ENCODE data around the gene VWA1.
"Not testable (repeated sequence)": the region's sequence is repeated elsewhere in the genome, so short reads cannot be mapped to it uniquely, and the experiment has no call there.

Gene VWA1

DNA sequence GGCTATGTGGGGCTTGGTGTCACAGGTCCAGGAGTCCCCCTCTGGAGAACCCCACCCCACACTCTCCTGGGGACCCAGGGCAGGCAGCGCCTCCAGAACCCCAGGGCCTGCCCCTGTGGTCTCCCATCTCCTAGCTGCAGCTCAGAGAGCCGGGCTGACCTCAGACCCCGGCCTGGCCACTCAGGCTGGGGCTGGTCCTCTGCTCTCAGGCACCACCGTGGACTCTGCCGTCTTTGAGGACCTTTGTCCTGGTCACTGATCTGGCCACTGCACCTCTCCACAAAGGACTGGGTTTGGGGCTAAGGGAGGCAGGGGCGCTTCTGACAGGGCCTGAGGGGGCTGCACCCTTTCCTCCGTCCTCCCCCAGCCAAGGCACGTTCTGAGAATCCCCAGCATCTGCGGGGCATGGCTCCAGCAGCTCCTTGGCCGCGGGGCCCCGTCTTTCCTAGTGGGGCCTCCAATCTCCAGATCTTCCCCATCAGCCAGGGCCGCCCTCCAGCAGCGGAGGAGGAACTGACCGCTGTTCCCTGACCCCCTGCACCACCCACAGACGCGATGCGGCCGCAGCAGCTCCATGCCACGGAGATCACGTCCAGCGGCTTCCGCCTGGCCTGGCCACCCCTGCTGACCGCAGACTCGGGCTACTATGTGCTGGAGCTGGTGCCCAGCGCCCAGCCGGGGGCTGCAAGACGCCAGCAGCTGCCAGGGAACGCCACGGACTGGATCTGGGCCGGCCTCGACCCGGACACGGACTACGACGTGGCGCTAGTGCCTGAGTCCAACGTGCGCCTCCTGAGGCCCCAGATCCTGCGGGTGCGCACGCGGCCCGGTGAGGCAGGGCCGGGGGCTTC is 3.3 kb downstream of the VWA1 start:
- no peak for DNase-seq

DNA sequence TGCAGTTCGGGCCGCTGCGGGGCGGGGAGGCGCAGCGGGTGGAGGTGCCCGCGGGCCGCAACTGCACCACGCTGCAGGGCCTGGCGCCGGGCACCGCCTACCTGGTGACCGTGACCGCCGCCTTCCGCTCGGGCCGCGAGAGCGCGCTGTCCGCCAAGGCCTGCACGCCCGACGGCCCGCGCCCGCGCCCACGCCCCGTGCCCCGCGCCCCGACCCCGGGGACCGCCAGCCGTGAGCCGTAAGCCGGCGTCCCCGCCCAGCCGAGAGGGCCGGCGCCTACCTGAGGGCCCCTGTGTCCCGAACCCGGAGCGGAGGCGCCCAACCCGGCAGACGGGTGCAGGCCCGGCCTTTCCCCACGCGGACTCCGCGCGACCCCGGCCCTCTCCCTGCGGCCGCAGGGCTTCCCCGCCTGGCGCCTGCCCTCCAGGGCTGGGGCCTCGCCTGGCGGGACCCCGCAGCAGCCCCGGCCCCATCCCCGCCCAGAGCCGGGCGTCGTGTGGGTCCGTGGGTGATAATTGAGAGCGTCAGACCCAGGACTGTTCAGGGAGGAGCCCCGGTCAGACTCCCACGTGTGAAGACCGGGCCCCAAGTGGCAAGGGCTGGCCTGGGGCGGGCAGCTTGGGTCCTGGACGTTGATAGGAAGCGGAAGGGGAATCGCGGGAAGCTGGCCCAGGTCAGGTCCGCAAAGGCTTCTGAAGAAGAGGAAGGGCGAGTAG is 4.2 kb downstream of the VWA1 start:
- DNase-seq = no peak

DNA sequence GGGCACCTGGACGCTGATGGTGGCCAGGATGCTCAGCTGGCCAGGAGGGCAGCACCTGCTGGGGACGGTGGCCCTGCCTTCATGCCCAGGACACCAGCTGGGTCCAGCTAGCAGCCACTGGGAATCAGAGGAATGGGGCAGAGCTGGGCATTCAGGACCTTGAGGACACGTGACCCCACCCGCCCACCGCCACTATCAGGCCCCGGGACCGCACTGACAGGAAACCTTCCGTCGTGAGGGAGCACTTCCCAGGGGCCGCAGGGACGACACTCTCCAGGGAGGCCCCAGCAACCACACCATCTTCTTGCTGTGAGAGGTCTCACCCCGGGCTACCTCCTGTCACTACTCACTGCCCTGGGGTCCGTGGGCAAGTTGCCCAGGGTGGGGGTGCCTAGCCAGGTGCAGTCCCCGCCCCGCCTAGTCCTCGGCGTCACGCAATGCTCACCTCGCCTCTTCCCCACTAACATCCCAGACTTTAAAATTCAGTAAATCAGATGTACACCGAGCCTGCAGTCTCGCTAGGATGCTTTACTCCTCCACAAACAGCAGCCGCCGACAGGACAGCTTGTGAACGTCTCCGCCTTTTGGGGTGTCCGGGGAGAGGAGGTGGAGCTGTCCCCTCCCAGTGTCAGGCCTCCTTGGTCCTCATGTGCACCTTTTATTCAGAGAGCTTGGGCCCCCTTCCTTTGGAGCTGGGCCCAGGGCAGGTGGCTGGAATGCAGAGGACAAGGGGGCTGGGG is 4.9 kb downstream of the VWA1 start:
- no peak for DNase-seq

DNA sequence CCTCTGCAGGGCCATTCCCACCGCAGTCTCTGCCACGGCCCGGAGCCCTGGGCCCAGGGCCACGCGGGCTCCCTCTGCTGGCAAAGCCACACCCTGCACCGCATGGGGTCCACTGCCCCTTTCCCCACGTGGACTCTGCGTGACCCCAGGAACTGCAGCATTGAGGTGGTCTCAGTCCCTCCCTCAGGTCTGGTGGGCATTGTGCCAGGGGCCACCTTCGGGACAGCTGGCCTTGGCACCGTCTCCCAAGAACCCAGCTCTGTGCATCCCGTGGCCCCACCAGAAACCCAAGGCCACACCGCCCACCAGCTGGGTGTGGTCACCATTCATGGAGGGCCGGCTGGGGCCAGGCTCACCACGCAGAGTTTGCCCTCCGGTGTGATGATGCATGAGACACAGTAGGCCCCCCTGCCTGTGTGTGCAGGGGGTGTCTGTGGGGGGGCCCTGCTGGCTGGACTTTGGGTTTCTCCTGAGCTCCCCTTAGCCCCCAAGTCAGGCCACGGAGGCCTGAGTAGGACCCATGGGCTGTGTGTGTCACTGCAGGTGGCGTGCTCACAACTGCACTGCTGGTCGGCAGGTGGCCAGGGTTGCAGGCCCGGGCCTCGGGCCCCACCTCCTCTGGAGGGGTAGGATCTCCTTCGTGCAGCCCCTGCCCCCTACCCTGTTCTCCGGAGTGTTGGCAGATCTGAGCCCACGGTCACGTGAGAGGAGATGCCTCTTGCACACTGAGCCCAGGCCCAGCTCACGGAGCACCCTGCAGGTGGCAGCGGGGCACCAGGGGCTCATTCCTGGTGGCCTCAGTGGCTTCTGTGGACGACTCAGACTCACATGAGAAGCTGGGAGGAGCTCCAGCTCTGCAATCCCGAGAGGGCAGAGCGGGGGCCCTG is 5.8 kb downstream of the VWA1 start:
- peak; percentile 79 for DNase-seq

DNA sequence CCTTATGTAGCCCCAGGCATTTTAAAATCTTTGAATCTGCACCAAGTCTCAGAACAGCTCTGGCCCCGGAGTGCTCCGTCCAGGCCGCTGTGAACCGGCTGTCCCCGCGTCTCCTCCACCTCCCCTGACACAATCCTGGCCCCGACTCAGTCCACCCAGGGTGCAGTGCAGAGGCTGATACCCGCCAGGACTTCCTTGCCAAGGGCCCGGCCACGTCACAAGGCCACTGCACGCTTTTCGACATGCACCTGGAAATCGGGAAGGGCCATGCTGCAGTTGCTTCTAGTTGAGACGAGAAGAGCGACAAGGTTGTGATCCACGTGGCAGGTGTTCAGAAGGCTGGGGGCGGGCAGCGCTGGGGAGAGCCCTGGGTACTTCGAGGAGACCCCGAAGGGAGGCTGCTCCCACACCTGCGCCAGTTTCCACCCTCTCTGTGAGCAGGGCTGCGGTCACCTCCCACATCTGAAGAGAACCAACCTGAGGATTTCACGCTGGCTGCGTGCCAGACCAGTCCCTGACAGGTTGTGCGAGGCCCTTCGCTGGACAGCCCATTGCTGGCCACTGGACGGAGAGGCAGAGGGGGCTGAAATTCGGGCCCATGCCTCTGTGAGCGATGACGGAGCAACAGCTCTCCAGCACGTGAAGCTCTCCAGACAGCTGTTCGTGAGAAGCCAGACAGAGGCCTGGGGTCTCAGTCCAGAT is 6.7 kb downstream of the VWA1 start:
- no peak for DNase-seq

DNA sequence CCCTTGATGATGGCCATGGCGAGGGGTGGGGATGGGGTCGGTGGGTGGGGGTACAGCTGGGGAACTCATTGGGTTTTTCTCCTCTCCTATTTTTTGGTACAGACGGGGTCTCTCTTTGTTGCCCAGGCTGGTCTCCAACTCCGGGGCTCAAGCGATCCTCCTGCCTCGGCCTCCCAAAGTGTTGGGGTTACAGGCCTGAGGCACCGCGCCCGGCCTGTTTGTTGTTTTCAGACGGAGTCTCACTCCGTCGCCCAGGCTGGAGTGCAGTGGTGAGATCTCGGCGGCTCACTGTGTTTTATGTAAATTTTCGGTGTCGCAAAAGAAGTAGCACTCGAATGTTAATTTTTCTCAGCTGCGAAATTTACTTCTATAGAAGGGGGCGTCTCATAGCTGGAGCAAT is 11.1 kb downstream of the VWA1 start:
- not testable (repeated sequence) for DNase-seq

DNA sequence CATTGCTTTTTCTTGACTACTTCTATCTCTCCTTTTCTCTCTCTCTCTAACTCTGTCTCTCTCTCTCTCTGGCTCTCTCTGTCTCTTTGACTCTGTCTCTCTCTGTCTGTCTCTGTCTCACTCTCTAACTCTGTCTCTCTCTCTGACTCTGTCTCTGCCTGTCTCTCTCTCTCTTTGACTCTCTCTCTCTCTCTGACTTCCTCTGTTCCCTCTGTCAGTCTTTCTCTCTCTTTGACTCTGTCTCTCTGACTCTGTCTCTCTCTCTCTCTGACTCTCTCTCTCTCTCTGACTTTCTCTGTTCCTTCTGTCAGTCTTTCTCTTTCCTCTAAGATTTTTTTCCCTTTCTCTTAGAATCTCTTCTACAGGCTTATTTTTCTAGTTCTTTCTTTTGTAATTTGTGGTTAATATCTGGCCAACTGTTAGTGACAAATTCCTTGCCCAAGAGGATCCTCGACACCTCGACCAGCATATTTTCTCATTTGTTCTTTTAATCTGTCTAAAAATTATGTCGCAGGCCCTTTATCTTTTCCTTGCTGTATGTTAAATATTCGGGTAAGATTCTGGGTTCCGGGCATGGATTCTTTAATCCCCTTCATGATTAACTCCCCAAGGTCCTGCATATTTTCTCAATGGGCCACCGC is 13.7 kb downstream of the VWA1 start, which contains the start of gene ATAD3C:
TSS of gene ATAD3C (plus strand) at position 591 of the 641 bp plus-strand sequence. CDS start 995 bp downstream, outside the sequence.
- no peak for DNase-seq

DNA sequence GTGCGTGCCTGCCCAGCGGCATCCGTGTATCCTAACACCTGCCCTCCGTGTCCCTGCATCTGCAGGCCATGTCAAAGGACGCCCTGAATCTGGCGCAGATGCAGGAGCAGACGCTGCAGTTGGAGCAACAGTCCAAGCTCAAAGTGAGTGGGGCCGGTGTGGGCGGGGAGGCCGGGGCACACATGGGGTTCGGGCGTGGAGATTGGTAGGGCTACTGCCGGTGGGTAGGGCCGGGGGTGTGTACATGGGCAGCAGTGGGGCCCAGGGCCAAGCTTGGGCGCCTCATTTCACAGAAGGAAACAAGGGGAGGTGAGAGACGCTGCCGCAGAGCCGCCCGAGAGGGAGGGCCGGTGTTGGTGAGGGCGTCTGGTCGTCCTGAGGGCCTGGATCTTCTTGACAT is 15.1 kb downstream of the VWA1 start:
- not testable (repeated sequence) for DNase-seq

DNA sequence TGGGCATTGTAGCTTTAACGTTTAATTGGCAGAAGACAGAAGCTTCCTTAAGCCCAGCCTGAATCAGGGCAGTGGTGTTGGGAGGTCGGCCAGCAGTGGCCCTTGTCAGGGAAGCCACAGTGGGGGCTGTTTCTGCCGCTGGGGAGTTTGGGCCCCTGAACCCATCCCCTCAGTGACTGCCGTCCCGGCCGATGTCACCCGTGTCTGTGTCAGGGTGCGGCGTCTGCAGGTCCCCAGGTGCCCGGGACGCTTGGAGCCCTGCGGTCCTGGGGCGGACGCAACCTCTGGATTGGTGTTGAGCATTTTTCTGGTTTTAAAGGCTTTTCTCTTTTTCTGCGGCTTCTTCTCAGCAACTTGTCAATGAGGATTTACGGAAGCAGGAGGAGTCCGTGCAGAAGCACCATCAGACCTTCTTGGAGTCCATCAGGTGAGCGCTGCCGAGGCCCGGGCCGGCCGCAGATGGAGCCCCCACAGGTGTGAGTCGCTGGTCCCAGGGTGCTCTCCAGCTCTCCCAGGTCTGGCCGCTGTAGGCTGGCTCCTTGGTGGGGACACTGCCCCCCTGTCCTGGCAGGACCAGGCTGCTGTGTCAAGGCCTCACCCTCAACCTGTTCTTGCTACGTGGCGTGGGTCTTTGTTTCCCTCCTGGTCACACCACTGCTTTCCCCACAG is 16.3 kb downstream of the VWA1 start:
- DNase-seq = no peak

DNA sequence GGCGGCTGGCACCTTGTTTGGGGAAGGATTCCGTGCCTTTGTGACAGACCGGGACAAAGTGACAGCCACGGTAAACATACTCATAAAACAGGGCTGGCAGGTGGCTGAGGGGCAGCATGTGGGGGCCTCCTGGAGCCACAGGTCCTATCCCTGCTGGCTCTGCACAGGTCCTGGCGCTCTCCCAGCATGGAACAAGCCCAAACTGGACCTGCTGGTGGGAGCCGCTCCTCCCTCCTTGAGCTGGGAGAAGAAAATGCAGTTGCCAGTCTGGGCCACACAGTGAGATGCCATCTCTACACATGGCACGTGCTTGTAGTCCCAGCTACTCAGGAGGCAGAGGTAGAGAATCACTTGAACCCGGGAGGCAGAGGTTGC is 16.9 kb downstream of the VWA1 start:
- not testable (repeated sequence) for DNase-seq

DNA sequence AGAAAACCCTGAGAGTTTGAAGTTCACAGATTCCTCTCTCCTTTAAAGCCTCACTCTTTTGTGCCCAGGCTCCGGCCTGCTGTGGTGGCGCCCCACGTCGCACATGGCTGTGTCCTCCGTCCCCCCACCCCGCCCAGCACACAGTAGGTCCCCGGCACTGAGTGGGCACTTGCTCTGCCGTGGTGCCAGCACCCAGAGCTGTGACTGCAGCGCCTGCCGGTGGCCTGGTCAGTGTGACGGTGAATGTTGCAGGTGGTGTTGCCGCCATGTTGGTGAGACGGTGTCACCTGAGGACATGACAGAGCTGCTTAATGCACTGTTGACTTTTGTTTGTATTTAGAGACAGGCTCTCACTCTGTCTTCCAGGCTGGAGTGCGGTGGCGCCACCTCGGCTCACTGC is 17.4 kb downstream of the VWA1 start:
- DNase-seq = no peak

DNA sequence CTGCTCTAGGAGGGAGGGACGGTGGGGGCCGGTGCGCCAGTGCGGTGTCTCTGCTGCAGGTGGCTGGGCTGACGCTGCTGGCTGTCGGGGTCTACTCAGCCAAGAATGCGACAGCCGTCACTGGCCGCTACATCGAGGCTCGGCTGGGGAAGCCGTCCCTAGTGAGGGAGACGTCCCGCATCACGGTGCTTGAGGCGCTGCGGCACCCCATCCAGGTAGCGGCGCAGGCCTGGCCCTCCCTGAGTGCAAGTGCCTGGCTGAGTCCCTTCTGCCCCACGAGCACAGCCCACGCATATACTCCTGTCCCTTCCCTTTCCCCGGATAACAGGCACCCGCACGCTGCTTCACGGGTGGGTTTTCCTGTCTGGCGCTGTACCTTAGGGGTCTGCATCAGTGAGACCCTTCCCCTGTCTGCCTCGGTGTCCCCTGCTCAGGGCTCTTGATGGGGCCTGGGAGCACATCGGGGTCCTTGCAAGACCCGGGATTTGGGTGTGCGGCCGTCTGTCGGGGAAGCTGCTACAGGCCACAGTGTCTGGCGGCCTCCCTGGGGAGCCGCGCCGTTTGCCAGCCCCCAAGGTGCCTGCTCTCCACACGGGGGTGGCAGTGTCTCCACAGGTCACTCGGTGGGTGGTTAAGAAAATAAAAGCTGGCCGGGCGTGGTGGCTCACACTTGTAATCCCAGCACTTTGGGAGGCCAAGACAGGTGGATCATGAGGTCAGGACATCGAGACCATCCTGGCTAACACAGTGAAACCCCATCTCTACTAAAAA is 19.0 kb downstream of the VWA1 start:
- not testable (repeated sequence) for DNase-seq

DNA sequence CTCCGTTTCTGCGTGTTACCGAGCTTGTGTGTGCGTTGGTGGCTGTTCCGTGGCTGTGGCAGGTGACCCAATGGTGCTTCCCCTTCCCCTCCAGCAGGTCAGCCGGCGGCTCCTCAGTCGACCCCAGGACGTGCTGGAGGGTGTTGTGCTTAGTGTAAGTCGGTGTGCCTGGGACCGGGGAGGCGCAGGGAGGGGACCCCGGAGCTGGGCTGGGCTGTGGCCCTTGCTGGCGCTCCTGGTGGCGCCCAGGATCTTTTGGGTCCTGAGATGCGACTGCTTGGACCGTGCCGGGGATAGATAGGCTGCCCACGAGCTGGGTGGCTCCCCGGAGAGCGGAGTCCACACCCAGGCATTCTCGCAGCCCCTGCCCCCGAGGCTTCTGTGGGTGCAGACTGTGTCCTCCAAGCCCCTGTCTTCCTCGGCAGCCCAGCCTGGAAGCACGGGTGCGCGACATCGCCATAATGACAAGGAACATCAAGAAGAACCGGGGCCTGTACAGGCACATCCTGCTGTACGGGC is 19.9 kb downstream of the VWA1 start:
- DNase-seq = no peak

DNA sequence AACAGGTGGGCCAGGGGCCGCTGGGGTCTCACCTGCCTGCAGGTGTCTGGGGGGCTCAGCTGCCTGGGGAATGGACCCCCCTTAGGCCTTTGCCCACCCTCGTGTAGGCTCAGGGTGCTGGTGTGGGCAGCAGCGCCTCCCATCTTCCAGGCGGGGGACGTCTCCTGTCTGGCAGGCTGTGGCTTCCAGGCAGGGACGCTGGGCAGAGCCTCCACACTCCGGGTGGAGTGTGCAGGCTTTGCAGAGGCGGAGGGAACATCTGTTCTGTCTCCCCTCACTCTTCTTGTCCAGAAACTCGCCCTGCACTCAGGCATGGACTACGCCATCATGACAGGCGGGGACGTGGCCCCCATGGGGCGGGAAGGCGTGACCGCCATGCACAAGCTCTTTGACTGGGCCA is 20.4 kb downstream of the VWA1 start:
- not testable (repeated sequence) for DNase-seq

DNA sequence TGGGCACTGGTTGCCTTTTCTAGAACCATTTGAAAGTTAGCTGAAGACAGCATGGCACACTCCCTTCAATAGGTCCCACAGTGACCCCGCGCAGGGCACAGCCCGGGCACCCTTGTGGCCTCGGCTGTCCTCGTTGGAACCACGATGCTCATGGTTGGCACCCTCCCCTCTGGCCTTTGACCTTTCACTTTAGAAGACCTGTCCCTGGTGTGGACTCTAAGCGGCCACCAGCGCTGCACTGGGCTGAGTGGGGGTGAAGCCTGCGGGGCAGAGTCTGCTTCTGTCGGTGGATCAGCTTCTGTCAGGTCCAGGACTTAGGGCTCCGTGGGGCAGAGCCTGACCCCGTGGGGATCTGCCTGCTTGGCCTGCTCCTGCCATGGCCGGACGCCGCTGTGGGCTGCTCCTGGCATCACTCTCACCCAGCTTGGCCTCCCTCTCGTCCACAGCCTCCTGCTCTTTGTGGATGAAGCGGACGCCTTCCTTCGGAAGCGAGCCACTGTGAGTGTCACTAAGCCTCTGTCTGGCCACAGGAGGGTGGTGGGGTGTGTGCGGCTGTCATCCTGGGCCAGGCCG is 21.3 kb downstream of the VWA1 start:
- DNase-seq = not testable (repeated sequence)

DNA sequence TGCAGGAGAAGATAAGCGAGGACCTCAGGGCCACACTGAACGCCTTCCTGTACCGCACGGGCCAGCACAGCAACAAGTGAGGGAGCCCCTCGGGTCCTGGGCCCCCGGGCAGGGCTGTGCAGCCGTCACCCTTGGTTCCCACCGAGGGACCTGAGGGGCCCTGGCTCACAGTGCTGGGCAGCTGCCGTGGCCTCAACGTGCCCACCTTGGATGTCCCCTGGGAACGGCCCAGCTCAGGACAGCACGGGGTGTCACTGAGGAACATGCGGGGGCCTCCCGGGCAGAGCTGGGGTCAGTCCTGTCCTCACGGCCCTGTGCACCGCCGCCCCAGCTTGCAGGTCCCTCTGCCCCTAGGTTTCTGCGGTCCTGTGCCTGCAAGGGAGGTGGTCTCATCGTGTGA is 23.7 kb downstream of the VWA1 start:
- not testable (repeated sequence) for DNase-seq

DNA sequence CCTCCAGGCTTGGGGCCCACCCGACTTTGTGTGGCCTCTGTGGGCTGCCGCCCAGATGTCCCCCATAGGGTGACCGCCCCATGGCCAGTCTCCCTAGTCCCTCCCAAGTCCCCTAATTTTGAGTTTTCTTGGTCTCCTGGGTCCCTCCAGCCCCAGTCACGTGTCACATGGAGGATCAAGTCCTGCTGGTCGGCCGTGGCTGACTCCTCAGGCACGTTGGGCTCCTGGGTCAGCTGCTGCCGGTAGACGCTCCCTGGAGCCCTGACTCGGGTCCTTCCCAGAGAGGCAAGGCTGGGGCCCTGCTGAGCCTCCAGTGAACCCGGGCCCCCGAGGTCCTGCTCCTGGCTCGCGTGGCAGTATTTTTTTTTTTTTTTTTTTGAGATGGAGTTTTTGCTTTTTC is 24.2 kb downstream of the VWA1 start:
- not testable (repeated sequence) for DNase-seq

DNA sequence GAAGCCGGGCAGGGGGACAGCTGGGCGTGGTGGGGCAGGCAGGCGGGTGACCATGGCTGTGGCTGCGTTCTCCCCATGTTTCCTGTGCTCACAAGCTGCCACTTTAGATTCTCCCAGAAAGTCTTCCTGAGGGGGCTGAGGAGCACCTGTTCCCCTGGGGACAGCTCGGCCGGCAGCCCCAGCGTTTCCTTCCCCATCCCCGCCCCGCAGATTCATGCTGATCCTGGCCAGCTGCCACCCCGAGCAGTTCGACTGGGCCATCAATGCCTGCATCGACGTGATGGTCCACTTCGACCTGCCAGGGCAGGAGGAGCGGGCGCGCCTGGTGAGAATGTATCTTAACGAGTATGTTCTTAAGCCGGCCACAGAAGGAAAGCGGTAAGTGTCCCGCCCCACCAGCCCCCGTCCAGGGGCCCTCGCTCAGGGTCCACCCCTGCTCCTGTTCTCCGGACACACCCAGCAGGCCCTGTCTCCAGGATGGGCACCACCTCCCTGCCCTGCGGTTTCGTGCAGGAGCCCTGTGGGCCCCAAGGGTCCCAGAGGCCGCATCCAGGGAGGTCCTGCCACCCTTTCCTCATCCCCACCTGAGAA is 25.1 kb downstream of the VWA1 start:
- DNase-seq = no peak
